ENCODE results near the gene BEST4.

DNA sequence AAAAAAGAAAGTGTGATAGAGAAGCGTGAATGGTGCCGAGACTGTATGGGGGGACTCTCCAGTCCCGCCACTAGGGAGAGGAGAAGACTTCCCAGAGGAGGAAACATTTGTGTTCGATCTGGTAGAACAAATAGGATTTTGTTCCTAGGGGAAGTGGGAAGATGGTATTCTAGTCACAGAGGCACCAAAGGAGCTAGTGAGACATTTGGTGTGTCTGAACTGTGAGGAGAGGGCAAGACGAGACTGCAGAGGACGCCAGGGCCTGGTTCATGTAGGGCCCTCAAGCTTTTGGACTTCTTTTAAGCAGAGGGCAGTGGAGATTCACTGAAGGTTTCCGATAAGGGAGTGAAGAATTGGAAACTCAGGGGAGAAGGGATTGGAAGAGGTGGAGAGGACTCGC, 23.3 kb upstream of the BEST4 start:
- TF ChIP-seq CTCF (IDR thresholded peaks at IDR 0.05; ENCODE audit: insufficient read depth, low read length, poor library complexity, severe bottlenecking) (no peak), EZH2phosphoT487 (conservative IDR thresholded peaks at IDR 0.05; ENCODE audit: low read length) (no peak)

All from SU-DHL-6 (cell line).